GM21447 (cell line): Measurements from ENCODE around the gene PLEKHA1.

Source experiments
- ATAC-seq: cut with Tn5 transposase; IDR thresholded peaks from one replicate; pipeline ENCODE4 v1.9.1; 2021; ENCODE audit not compliant: unreplicated experiment

The PLEKHA1 gene

GRCh38 chr10:122375679-122376160, 1.2 kb downstream of the PLEKHA1 start:
- no peak for ATAC-seq

- no peak for ATAC-seq
Observed at GRCh38 chr10:122376364-122376961, 2.0 kb downstream of the PLEKHA1 start.

GRCh38 chr10:122379041-122379440, 4.5 kb downstream of the PLEKHA1 start:
- ATAC-seq: no peak

- no peak for ATAC-seq
Observed at GRCh38 chr10:122379537-122379936, 5.0 kb downstream of the PLEKHA1 start.

GRCh38 chr10:122380703-122381102, 6.2 kb downstream of the PLEKHA1 start:
- ATAC-seq: no peak

- ATAC-seq: no peak
Observed at GRCh38 chr10:122381680-122382079, 7.2 kb downstream of the PLEKHA1 start.

GRCh38 chr10:122386514-122386913, 12.0 kb downstream of the PLEKHA1 start:
- ATAC-seq: no peak

- ATAC-seq: no peak
Observed at GRCh38 chr10:122387572-122387971, 13.1 kb downstream of the PLEKHA1 start.

- ATAC-seq: no peak
Observed at GRCh38 chr10:122388287-122388997, 13.9 kb downstream of the PLEKHA1 start.

- no peak for ATAC-seq
Observed at GRCh38 chr10:122390271-122390670, 15.8 kb downstream of the PLEKHA1 start.

GRCh38 chr10:122390679-122391078, 16.2 kb downstream of the PLEKHA1 start:
- ATAC-seq: no peak

- ATAC-seq: no peak
Observed at GRCh38 chr10:122391875-122392274, 17.4 kb downstream of the PLEKHA1 start.

- ATAC-seq: no peak
Observed at GRCh38 chr10:122392835-122393234, 18.3 kb downstream of the PLEKHA1 start.

- no peak for ATAC-seq
Observed at GRCh38 chr10:122393288-122393687, 18.8 kb downstream of the PLEKHA1 start.

GRCh38 chr10:122402548-122403131, 28.1 kb downstream of the PLEKHA1 start:
- no peak for ATAC-seq

- ATAC-seq: no peak
Observed at GRCh38 chr10:122404576-122404975, 30.1 kb downstream of the PLEKHA1 start.

GRCh38 chr10:122407375-122408125, 33.0 kb downstream of the PLEKHA1 start:
- no peak for ATAC-seq

- ATAC-seq: no peak
Observed at GRCh38 chr10:122413327-122413726, 38.8 kb downstream of the PLEKHA1 start.

GRCh38 chr10:122417667-122418066, 43.2 kb downstream of the PLEKHA1 start:
- ATAC-seq: no peak

- ATAC-seq: no peak
Observed at GRCh38 chr10:122419016-122419415, 44.5 kb downstream of the PLEKHA1 start.

GRCh38 chr10:122419876-122420623, 45.5 kb downstream of the PLEKHA1 start:
- no peak for ATAC-seq
